HEK293T (cell line): Measurements from ENCODE around the gene DAPP1.

Experiments used
- FOXA1 ChIP-seq: fragments of 450-650 bp; IDR thresholded peaks from 2 replicates; pipeline ENCODE4 v1.6.1; 2016; ENCODE audit warnings: mild to moderate bottlenecking
- FOXK2 ChIP-seq: fragments of 450-650 bp; IDR thresholded peaks from 2 replicates; pipeline ENCODE4 v1.6.1; 2016; ENCODE audit warnings: mild to moderate bottlenecking
- FOXM1 ChIP-seq: fragments of 450-650 bp; IDR thresholded peaks from 2 replicates; pipeline ENCODE4 v1.6.1; 2017; ENCODE audit warnings: mild to moderate bottlenecking, borderline replicate concordance
- SP1 ChIP-seq: fragments of 450-650 bp; IDR thresholded peaks from 2 replicates; pipeline ENCODE4 v1.6.1; 2017
- ZNF384 ChIP-seq: fragments of 450-650 bp; IDR thresholded peaks from 2 replicates; pipeline ENCODE4 v1.6.1; 2016

DNA sequence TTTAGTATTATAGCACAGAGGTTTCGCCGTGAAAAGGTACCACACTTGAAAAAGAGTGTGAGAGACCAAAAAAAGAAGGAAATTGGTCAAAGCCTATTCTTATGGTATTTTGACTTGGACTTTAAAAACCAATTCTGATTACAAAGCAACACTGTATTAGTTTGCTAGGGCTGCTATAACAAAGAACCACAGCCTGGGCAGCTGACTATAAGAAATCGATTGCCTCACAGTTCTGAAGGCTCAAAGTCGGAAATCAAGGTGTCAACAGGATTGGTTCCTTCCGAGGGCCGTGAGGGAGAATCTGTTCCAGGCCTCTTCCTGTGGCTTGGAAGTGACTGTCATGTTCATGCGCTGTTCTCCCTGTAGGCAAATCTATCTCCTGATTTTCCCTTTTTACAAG is 17.9 kb downstream of the DAPP1 start:
- TF ChIP-seq FOXA1 (no peak), SP1 (no peak), ZNF384 (no peak), FOXK2 (no peak), FOXM1 (no peak)
